HG03558 (cell line): Measurements from ENCODE around the gene TRPM2.
"Not testable (repeated sequence)": the region's sequence is repeated elsewhere in the genome, so short reads cannot be mapped to it uniquely, and the experiment has no call there.

Source experiments
- ATAC-seq: cut with Tn5 transposase; IDR thresholded peaks from one replicate; pipeline ENCODE4 v1.9.1; 2021; ENCODE audit warnings: moderate number of reproducible peaks; ENCODE audit not compliant: unreplicated experiment; ENCODE audit errors: extremely low read depth

TRPM2 gene

GRCh38 chr21:44351535-44352252, 1.7 kb upstream of the TRPM2 start:
- ATAC-seq = no peak

- no peak for ATAC-seq
Observed at GRCh38 chr21:44352253-44352860, 1.1 kb upstream of the TRPM2 start.

DNA sequence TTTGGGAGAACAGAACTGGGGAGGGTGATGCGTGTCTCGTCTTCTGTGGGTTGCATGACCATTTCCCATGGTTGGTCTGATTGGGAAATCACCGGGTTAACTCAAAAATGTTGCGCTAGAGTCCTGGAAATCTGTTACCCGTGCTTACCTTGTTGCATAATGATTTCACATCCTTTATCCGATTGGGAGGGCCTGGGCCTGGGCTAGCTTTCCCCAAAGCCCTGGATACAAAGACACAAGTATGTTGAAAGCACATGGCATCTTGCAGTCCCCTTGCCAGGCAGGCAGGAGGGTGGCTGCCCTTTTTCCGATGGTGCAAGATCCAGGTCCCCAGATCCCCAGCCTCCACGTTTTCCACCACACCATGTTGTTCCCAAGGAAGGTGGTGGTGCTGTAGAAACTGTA, 582 bp downstream of the TRPM2 start:
- no peak for ATAC-seq

GRCh38 chr21:44354775-44355771, 1.7 kb downstream of the TRPM2 start:
- ATAC-seq = no peak

DNA sequence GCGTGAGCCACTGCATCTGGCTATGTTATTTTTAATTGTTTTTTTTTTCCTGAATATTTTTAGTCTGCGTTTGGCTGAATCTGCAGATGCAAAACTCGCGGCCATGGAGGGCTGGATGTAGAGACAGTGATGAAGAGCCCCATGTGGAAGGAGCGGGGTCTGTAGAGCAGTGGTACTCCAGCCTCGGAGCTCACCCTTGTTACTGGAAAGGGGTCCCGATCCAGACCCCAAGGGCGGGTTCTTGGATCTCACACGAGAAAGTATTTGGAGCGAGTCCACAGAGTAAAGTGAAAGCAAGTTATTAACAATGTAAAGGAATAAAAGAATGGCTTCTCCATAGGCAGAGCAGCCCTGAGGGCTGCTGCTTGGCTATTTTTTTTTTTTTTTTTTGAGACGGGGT, 2.7 kb downstream of the TRPM2 start:
- no peak for ATAC-seq

- no peak for ATAC-seq
Observed at GRCh38 chr21:44356636-44357035, 3.2 kb downstream of the TRPM2 start.

DNA sequence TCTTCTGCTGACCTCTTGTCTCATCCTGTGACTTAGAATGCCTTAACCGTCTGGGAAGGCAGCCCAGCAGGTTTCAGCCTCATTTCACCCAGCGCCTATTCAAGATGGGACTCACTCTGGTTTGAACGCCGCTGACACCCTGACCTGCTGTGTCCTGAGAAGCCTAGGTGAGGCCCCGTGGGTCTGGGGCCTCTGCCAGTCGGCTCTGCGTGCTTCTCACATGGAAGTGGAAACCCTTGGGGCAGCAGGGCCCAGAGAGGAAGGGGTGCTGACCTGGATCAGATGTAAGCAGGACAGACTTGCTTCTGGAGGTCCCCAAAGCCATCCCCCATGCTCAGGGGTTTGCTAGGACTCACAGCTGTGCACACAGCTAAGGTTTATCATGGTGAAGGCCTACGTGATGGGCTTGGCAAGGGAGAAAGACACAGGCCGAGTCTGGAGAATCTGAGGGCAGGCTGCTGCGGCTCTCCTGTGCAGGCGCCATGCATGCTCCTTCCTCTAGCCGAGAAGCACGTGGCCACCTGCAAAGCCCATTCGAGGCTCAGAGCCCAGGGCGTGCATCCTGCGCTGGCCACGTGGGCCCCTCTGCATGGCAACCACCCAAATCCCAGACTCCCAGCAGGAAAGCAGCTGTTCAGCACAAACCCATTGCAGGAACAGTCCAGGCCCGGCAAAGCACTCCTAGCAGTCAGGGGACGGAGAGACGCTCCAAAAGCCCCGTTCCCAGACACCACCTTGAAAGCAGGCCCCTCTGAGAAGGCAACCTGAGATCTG, 3.8 kb downstream of the TRPM2 start:
- no peak for ATAC-seq

GRCh38 chr21:44359396-44359795, 6.0 kb downstream of the TRPM2 start:
- ATAC-seq = no peak

- ATAC-seq = no peak
Observed at GRCh38 chr21:44360159-44360558, 6.7 kb downstream of the TRPM2 start.

DNA sequence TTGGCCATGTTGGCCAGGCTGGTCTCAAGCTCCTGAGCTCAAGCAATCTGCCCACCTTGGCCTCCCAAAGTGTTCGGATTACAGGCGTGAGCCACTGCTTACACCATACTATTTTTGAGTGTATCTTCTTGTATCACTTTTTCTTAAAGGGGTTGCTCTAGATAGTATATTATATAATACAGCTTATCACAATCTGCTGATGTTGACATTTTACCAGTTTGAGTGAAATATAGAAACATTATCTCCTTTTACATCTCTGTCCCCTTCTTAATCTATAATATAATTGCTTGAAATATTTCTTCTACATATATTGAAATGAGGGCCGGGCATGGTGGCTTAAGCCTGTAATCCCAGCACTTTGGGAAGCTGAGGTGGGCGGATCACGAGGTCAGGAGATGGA, 8.5 kb downstream of the TRPM2 start:
- ATAC-seq = not testable (repeated sequence)

GRCh38 chr21:44363278-44363677, 9.9 kb downstream of the TRPM2 start:
- ATAC-seq = no peak

GRCh38 chr21:44364151-44365053, 11.0 kb downstream of the TRPM2 start:
- no peak for ATAC-seq

DNA sequence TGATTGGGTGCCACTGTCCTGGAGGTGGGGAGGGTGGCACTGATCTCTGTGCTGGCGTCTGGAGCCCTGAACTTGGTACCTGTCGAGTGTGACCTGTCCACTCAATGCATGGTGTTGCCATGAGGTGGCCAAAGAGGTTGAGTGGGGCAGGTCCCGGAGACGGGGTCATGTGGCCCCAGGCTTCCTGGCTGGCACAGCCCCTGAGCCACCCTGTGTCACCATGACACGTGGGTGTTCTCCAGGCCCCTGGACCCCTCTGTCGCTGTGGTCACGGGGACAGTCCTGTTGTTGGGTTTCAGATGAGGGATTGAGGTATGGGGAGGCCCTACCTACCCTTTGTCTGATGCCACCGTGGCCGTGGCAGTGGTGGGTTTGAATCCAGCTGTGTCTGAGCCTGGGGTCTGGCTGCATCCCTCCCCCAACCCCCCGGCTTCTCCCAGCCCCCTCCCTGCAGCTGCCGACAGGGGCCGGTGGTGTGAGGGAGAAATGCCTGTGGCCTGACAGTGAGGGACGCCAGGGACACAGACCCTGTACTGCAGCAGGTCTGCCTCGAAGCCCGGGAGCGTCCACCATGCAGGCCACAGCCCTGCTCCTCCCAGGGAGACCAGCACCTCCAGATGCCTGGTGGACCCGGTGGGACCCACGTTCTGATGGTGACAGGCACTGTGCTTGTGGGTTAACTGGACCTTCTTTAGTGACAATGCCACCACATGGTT, 12.0 kb downstream of the TRPM2 start:
- no peak for ATAC-seq

- no peak for ATAC-seq
Observed at GRCh38 chr21:44365967-44366585, 12.7 kb downstream of the TRPM2 start.

DNA sequence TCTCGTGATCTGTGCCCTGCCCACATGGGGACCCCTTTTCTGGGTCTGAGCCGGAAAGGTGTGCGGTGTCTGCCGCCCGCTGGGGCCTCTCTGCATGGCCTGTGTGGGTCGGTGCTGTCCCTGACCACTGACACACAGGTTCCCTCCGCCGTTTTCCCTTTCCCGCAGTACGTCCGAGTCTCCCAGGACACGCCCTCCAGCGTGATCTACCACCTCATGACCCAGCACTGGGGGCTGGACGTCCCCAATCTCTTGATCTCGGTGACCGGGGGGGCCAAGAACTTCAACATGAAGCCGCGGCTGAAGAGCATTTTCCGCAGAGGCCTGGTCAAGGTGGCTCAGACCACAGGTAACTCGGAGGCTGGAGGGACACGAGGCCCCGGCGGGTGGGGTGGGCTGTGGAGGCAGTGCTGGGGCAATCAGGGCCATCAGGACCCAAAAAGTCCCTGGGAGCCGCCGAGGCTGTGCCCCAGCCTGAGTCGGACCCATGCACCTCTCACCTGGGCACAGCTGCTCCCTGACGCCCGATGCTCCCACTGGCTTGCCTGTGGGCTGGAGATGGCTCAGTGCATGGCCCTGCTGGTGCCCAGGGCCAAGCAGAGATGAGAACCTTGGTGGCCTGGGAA, 13.3 kb downstream of the TRPM2 start:
- no peak for ATAC-seq

DNA sequence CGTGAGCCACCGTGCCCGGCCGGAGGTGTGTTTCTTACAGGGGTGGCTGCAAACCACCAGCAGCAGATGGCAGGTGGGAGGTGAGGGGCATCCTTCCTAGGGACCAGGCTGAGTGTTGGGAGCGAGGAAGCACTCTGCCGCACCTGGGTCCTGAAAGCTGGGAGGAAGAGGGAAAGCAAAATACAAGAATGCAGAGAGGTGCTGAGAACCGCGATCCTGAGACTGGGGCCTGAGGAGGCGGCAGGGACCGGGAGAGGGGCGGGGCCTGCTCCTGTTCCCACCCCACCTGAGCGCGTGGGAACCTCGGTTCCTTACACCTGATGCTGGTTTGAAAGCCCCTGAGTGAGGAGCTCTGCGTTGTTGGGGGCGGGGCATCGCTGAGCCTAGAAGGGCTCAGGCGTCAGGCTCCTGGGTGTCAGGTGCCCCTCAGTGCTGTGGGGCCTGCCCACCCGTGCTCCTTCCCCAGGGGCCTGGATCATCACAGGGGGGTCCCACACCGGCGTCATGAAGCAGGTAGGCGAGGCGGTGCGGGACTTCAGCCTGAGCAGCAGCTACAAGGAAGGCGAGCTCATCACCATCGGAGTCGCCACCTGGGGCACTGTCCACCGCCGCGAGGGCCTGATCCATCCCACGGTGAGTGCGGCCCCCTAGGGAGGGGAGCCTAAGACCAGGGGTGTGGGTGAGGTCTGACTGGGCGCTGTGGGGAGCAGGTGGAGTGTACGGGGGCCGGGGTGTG, 15.5 kb downstream of the TRPM2 start:
- no peak for ATAC-seq
